ENCODE data around the gene TLE1.

TLE1 gene

DNA sequence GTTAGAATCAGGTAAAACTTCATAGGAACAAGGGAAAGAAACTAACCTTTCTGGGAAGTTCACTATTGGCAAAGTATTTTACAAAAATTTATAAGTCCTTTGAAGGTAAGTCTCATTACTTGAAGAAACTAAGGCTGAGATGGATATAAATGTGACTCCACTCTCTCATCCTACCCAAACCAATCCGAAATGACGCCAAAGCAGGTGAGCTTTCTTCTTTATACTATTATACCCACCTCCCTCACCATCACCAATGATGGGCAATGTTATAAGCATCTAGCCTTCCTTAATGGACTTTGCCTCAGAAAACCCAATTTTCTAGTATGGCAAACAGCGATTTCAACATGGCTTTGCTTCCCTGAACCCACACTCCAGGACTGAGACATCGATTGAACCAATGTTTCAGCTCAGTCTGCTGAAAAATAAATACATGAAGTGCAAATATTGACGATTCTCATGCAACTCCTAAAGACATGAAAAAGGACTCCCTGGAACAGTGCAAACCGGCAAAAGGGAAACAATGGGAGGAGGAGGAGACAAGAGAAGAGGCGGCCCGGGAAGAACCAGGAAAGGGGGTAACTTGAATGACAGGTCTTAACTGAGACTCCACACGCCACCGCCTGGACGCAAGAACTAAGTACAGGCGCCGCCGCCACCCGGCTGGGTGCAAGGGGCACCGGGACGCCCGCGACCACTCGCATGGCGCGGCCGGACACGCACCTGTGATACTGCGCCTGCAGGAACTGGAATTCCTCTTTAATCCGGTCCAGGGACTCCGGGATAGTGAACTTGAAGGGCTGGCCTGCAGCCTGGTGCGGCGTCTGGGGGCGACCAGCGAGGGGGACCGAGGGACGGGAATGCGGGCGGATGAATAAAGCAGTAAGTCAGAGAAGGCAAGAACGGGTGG, 2.5 kb downstream of the TLE1 start:
- peak; percentile 15 for DNase-seq (ENCODE audit: low read depth)

DNA sequence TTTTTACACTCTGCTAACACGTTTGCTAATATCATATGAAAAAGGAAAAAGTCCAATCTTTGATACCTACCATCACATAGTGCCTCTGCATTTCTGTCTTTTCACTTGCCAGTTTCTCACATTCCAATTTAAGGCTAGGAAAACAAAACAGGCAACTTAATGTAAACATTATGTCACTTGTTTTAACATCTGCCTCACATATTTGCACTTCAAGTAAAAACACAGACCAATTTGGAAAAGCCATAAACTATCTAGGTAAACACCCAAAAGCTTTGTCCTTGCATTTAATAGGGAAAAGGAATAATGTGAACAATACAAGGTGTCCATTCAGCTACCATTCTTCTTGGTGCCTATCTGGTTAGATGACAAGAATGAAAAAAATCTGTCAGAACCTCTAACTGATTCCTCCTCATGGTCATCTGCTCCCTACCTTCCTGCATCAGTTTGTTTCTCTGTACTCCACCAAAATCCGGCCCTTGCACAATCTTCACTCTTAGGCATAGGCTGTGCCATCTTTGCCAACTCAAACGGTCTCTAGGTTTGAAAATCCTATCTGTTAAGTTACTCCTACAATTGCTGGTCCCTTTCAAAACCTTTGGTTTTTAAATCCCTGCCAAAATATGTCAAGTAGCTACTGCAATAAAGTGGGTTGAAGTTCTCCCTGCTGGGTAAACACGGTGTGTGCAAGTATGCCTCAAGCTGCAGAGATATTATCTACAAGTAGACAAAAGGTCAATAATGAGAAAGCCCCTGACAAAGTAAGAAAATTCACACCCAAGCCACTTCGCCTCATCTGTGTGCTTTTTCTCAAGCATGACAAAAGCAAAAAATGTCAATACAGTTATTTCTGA, 3.4 kb downstream of the TLE1 start:
- no peak for DNase-seq (ENCODE audit: low read depth)

DNA sequence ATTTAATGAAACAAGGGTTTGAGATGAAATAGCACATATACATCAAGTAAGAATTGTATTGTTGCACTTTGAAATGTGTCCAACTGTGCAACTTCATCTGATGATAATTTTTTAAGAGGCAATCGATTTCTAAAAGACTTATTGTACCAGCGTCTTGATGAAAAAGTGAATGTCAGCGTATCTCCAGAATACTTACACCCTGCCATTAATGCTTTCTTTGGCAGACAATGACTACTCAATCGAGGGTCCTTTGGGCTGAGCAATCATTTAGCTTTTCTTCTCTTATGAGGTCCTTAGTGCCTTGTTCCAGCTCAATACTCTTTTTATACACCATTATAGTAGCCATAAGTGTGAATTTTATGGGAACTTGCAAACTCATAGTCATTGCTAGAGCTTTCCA, 4.7 kb downstream of the TLE1 start:
- DNase-seq (ENCODE audit: low read depth), result no peak

DNA sequence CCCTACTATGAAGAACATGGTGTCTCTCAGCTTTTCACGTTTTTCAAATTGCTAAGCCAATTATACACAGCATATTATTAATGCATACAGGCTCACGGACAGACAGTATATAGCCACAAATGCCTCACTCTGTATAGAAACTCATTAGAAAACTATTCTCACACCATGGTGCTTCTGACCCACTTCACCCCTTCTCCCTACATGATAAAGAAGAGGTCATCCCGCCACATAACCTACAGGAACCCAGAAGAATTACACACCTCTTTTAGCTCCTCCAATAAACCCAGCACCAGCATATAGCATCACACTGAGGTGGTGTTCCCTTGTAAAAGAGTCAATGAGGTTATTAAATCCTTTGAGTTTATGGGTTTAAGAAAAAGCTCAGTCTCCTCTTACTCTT, 5.6 kb downstream of the TLE1 start:
- no peak for DNase-seq (ENCODE audit: low read depth)

DNA sequence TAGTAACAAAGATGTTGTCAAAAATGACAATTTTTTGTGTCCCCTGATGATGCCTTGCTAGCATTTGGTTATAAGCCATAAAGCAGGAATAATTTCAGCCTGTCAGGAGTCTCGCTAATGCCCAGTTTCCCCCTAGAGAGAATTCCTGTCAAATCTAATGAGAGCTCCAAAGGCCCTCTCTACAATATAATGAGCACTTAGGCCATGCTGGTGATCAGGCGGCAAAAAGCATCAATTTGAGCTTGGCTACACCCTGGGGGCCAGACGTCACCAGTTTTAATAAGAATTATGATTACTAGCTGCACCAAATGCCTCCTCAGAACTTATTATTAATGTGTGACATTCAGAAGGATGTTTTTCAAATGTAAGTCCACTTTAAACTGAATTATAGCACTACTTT, 6.1 kb downstream of the TLE1 start:
- DNase-seq (ENCODE audit: low read depth), result no peak

DNA sequence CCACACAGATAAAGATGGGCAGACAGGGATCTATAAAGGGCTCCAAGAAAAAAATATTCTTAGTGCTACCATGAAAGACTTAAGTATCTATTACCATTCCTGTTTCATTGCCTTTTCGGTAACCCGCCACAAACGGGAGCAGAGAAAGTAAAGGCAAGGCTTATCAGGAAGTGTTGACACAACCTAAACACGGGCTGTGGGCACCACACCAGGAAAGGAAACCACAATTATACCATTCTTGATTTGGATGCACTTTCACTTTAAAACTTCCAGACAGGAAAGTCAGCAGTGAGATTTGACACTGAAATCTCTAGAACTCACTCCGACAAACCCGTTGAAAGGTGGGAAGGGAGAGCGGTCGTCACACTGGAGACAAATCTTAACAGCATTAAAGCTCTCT, 6.5 kb downstream of the TLE1 start:
- no peak for DNase-seq (ENCODE audit: low read depth)

DNA sequence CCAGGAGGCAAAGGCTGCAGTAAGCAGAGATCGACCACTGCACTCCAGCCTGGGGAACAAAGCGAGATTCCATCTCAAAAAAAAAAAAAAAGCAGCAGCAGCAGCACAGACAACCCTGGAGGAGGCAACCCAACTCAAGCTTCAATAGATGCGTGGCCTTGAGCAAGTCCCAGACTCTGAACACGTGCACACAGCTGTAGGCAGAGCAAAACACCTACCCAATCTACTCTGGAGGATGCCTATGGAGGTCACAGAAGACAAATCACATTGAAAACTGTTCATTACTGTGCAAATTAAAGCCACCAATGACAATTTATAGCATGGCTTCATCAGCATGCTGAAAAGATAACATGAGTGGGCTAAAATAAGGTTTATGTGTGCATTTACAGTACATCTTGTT, 7.2 kb downstream of the TLE1 start:
- DNase-seq (ENCODE audit: low read depth), result no peak

DNA sequence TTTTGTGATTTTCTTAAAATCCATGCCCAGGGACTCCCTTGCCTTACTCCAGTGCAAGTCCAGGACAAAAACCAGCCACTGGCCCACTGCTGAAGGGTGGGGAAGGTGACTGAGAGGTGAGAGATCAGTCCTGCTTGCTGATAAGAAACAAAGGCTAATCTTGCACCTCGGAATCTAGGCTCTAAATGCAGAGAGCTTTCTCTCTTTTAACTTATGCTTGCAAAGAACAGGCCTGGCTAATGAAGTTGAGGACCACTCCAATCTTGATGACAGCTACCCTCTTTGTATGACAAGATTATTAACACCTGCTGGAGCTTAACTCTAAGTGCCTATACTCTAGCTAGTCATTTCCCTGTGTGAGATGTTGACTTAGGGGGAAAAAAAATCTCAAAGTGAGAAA, 8.8 kb downstream of the TLE1 start:
- DNase-seq (ENCODE audit: low read depth), result no peak

DNA sequence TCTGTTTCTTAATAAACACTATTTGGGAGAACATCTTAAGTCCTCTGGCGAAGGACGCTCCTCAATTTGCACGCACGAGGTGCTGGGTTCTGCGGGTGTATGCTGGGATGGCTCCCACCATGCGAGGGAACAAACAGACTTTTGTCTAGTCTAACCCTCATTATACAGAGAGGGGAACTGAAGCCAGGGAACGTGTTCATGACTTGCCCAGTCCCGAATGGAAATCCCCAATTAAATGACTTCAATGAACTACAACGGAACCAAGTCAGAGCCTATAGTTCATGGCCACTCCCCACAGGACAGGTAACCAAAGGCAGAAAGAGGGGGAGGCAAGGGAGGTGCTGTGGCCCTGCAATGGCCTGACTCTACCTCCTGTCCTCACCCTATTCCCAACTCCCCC, 9.3 kb downstream of the TLE1 start:
- no peak for DNase-seq (ENCODE audit: low read depth)

DNA sequence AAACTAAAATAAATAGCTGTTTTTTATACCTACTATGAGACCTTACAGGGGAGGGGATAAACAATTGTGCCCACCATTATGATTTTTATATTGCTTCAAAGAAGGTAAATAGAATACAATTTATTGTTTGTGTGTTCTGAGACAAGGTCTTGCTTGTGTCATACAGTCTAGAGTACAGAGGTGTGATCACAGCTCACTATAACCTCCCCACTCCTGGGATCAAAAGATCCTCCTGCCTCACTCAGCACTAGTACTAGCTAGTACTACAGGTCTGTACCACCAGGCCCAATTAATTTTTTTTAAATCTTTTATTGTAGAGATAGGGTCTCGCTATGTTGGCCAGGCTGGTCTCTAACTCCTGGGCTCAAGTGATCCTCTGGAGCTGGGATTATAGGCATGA, 11.3 kb downstream of the TLE1 start:
- no peak for DNase-seq (ENCODE audit: low read depth)

DNA sequence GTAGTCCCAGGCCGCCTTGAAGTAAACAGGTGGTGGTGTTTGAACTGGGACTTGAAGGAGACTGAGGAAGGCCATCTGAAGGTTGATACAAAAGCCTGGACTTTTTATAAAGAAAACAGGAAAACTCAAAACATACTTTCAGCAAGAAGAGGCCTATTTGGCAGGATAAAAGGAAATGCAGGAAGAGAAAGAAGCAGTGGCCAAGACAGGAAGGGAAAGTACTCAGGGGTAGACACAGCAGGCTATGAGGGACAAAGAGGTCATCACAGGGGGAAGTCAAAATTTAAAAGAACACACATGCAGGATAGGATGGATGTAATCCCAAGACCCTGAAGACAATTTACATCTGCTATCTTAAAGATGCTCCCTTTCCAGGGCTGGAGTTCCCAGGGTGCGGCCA, 13.0 kb downstream of the TLE1 start:
- no peak for DNase-seq (ENCODE audit: low read depth)

DNA sequence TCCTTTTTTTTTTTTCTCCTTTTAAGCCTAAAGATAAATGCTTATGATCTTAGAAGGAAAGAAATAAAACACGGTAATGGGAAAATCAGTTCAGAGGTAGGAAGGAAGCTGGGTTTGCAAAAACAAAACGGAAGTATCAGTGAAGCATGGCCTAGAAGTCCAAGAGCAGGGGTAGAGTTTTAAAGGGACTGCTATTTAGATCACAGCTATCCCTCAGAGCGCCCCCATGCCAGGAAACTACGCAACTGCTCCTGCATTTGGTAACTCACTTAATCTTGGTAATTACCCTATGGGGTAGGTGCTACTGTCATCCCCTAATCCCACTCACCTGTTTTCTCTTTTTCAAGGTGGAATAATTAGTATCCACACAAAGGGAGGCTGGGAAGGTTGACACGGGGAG, 16.0 kb downstream of the TLE1 start:
- no peak for DNase-seq (ENCODE audit: low read depth)

DNA sequence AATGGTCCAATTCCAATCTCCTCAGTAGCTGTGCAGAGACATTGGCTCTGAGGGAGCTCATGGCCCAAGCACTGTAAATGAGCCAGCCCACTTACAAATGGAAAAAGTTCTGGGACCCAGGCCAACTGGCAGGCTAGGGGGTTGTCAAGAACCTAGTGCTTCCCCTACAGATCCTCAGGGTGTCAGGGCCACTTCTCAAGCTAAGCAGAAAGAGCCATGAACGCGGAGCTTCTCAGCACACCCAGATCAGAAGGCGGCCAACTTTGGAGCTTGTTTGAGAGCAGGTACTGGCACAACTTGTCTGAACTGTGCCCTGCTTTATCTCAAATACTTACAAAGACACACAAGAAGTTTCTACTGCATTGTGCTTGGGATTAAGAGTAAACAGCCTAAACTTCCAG, 17.5 kb downstream of the TLE1 start:
- DNase-seq (ENCODE audit: low read depth), result no peak

DNA sequence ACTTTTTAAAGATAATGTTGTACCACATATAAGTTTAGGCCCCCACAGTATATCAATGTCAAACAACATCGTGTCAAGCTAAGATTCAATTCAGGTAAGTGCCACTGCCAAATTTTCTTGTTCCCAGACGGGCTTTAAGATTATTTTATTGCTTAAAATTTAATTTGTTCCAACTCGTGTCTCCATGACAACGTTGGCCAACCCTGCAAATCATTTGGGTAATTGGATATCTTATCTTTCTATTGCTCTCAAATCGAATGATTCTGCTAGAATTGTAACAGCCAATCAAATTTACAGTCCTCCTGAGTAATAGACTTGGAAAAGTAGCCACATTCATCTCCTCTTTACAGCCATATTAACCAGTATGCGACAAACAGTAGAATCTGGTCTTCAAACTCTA, 19.5 kb downstream of the TLE1 start:
- DNase-seq (ENCODE audit: low read depth), result no peak

DNA sequence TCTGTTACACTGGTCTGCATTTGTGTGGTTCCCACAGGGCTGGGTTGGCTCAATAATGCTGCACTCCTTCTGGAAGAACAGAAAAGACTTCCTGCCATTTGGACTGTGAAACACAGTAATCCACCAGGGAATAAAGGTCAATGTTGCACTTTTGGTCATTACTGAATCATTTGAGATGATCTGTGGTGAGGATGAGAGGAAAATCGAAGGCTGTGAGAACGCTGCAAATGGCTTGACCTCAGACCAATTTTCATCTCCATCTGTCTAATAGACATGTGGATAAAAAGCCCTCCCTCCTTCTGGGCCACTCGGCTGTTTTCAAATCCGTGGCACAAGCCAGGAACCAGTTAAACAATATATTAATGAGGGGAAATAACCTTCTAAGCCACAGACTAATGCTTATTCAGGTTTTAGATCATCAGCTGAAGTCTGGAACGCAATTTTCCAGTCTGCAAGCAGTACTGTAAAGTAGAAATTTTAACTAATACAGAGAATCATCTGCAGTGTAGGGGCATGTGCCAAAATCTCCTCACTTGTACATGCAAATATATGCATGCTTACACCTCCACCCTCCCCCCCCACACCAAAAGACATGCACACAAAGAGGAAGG, 20.2 kb downstream of the TLE1 start:
- DNase-seq (ENCODE audit: low read depth), result no peak

DNA sequence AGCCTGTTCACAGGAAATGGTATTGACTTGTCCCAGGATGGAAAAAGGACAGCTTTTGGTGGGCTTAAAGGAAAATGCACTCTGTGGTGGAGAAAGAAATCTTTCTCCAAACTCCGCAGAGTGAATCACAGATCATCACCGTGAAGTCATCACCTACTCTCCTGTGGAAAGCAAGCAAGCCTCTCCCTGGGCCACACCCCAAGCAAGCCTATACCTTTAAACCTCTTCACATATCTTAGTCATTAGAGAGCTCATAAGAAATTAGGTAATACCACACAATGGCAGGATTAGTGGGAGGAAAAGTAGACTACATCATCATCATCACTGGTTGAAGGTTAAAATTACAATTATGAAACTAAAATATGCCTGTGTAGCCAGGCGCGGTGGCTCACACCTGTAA, 23.2 kb downstream of the TLE1 start:
- DNase-seq (ENCODE audit: low read depth), result no peak

DNA sequence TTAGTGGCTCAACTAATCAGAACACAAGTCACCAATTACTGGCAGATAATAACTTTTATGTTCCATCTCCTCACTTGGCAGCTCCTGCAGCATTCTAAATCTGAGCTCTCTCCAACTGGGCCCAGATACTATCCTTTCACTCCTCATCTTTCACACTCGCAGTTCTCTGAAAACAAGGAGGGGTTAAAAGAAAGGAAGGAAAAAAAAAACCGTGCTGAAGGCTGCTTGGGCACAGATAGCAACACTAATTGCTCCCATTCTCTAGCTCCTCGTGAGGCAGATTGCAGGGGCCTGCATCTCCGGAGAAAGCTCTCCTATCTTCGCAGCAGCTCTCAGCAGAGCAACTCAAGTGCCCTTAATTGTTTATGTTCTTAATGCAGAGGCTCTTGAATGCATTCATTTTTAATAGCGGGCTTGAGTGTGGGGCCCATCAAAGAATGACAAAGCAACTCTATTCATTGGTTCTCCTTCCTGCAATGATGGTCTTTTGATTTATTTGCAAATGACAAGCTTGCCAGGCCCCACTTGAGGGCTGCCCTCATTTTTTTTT, 23.9 kb downstream of the TLE1 start:
- DNase-seq (ENCODE audit: low read depth), result no peak

DNA sequence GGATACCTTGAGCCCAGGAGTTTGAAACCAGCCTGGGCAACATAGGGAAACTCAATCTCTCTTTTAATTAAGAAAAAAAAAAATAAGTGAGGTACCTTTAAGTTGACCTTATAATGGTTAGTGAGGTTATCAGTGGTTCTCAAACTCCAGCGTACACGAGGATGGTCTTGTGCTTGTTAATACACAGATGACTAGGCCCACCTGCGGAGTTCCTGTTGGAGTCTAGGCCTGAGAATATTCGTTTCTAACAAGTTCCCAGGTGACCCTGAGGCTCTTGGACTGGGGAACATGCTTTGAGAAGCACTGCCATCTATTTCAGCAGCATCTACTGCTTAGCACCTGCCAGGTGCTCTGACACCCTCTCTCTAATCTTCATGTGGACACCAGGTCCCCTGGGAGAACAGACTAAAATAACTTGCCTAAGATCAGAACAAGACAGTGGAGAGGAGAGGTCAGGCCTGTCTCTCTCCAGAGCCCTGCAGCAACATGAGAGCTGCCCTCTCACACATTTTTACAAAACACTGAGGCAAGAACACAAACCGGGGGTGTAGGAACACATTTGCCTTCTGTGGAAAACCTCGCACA, 24.6 kb downstream of the TLE1 start:
- no peak for DNase-seq (ENCODE audit: low read depth)

DNA sequence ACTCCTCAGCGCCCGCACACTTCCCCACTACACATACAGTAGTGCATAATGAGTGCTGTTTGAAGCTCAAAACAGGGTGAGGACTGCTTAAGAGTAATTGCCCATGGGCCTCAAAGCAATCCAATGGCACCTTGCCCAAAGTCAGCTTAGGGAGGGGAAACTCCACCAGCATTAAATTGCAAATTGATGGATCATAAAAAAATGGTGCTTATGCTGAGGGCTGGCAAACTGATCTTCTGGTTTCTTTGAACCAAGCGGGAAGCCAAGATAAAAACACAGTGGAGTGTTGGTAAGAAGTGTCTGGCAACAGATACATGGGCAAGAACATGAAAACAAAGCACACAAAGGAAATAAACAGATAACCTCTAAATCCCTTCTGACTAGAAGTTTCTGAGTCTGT, 28.0 kb downstream of the TLE1 start:
- no peak for DNase-seq (ENCODE audit: low read depth)

DNA sequence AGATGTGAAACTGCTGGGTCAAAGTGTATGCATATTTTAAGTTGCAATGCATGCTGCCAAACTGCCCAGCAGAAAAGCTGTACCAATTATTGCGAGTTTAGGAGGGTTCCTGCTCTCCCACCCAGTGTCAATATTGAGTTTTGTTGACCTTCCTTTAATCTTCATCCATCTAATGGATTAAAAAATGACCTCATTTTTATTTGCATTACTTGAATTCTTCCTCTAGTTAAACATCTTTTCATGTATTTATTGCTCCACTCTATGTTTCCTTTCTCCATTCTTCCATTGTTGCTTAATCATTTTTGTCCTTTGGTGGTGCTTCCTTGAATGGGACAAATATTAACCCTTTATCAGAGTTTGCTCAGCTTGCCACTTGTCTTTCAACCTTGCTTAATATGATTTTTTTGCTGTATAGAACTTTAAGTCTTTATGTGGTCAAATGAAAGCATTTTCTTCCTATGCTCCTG, 32.4 kb downstream of the TLE1 start:
- no peak for DNase-seq (ENCODE audit: low read depth)

DNA sequence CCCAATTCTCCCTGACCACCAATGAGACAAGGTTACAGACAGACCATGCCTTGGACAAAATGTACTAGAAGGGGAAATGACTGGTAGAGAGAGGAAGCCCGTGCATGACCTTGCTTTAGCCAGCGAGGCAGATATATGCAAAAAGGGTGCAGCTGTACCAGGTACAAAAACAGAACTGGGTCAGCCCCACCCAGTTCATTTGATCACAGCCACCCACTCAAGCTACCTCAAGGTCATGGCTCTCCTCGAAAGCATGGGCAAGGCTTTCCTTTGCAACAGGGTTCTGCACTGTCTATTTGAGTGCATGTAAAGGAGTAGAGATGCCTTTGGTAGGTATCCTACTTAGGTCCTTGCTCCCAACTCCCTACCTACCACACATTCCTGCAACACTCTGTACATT, 33.3 kb downstream of the TLE1 start:
- DNase-seq (ENCODE audit: low read depth), result no peak

DNA sequence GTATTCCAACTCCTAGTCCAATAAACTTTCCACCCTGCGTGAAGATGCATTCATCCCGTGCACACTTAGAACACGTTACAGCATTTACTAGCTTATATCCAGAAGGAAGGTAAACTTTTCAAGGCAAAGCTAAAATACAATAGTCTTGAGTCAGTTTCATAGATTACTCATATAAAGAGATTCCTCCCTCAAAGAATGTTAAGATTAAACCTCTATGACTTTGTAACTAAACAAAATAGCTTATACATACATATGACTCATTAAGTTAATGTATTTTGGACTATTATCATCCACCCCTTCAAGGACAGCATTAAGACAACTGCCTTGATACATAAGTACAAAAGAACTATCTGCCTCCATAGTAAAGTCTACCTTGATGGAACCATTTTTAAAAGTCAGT, 36.1 kb downstream of the TLE1 start:
- no peak for DNase-seq (ENCODE audit: low read depth)

All from activated T-cell treated with anti-CD3 and anti-CD28 coated beads for 48 hours (primary cell).